HG02571 (cell line): ENCODE data around the gene AAK1.
"Not testable (repeated sequence)": the region's sequence is repeated elsewhere in the genome, so short reads cannot be mapped to it uniquely, and the experiment has no call there.

ENCODE experiments used
- ATAC-seq: cut with Tn5 transposase; IDR thresholded peaks from one replicate; pipeline ENCODE4 v1.9.1; 2021; ENCODE audit warnings: mild to moderate bottlenecking, moderate library complexity; ENCODE audit not compliant: unreplicated experiment

The AAK1 gene

DNA sequence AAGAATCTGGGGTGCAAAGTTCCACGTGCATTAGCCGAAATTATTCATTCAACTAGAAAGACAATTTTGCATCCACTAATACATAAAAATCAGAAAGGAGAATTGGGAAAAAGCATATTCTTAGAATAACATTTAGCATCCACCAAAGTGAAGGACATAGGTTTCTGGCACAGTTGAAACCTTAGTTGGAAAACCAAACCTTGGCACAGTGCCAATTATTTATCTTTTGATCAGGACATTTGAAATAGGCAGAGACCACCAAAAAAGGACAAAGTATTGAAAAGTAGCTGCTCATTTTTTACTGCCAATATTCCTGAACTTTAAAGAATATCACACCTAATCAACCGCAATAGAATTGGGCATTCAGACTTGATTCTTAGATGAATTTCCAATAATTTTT is 180.8 kb downstream of the AAK1 start:
- ATAC-seq = no peak

DNA sequence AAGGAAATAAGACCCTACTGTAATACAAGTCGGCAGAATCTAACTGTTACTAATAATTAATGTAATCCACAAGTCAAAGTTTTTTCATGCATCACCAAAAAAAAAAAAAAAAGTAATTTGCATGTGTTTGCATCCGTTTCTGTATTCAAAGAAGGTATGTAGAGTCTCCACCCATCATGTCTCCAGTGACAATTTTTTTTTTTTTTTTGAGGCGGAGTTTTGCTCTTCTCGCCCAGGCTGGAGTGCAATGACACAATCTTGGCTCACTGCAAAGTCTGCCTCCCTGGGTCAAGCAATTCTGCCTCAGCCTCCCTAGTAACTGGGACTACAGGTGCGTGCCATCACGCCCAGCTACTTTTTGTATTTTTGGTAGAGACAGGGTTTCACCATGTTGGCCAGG is 182.1 kb downstream of the AAK1 start:
- no peak for ATAC-seq

DNA sequence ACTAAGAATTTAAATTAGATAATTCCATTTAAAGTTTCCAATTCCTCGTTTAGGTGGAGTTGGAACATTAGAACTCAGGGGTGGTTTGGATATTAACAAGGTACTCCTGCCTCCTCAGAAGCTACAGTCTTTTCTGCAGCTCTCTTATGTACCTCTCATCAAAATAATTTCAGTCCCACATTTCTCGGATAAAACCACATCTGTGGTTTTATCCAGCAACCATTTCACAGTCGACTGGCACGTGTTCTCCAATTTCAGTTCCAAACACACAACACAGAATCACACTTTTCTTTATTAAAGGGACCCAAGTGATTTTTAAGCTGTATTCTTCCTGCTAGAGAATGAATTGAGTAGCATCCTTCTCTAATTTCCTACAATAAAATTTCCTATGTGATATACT is 183.6 kb downstream of the AAK1 start:
- ATAC-seq = no peak

DNA sequence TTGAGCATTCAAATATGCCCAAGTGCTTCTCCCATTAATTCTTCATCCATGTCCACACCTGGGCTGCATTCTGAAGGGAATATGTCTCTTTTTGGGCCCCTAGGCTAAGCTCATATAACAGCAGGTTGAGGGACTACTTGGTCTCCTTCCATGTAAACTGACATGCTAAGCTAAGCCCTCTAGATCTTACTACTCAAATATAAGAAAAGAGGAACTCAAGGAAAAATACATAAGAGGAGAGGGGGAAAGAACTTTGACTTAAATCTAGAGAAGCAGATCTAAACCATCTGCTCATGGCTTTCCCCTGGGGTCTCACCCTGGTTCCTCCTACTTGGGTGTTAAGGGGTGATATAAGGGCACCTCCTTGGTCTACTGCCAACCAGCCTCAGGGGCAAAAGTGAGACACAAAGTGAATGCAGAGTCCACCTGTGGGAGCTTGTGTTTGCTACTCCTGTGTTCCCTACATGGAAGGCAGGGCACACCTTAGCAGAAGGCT is 186.5 kb downstream of the AAK1 start:
- ATAC-seq = no peak

DNA sequence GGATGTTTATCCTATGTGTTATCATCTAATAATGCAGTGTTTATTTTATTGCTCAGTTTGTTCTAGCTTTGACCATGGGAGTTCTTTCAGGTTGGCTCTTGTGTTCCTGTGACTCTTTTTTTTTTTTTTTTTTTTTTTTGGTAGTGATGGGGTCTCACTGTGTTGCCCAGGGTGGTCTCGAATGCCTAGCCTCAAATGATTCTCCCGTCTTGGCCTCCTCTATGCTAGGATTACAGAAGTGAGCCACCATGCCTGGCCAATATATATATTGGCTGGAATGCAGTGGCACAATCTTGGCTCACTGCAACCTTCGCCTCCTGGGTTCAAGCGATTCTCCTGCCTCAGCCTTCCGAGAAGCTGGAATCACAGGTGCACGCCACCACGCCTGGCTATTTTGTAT is 187.4 kb downstream of the AAK1 start:
- ATAC-seq = no peak

DNA sequence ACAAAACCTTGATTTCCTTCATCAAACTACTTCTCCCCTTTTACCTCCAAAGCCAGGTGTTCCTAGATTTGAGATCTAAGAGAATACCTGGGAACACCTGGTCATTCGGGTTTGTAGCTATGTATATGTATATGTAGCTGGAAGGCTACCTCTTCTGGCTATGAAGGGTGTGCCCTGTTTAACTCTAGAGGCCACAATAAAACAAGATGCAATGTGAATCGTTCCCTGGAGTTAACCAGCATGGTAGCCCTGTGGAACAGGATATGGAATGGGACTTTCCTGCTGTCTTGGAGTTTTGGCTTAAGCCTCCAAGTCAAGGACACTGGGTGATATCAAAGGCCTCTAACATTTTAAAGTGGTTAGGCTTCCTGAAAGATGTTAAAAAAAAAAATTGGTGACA is 188.6 kb downstream of the AAK1 start:
- no peak for ATAC-seq

DNA sequence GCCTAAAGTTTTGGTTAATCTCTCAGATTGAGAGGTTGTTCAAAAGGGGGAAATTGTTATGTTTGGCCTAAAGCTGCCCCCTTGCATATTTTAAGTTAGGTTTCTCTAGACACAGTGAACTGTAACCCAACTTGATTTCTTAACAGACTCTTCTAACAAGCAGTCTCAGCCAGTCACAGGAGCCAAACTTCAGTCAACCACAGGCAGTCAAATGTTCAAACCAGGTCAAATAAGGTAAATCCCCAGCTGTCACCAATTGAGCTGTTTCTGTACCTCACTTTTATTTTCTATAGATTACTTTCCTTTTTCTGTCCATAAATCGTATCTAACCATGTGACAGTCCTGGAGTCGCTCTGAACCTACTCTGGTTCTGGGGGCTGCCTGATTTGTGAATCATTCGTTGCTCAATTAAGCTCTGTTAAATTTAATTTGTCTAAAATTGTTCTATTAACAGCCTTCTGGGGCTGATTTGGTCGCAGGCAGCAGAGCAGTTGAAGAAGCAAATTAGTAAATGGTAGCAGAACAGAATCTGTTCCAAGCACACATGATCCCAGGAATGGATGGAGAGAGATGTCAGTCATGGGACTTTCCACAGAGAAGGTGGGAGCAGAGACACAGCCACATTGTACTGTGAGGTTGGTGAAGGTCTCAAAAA is 189.9 kb downstream of the AAK1 start:
- ATAC-seq = peak; percentile 59

DNA sequence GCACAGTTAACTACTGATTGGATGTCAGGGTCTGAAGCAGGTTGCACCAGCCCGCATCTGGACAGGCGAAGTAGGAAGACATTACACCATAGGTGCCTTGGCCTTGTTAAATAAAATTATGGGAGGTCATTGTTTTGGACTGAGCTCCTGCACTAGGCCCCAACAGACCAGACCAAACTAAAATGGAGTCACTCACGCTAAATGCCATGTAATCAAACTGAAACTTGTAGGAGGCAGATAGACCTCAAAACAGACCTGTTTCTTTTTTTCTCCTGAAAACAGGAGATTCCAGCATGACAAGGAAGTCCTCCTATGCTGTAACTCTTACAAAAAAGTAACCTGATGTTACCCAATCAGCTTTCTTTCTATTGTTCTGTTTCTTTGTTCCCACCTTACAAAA is 190.9 kb downstream of the AAK1 start:
- ATAC-seq = no peak

DNA sequence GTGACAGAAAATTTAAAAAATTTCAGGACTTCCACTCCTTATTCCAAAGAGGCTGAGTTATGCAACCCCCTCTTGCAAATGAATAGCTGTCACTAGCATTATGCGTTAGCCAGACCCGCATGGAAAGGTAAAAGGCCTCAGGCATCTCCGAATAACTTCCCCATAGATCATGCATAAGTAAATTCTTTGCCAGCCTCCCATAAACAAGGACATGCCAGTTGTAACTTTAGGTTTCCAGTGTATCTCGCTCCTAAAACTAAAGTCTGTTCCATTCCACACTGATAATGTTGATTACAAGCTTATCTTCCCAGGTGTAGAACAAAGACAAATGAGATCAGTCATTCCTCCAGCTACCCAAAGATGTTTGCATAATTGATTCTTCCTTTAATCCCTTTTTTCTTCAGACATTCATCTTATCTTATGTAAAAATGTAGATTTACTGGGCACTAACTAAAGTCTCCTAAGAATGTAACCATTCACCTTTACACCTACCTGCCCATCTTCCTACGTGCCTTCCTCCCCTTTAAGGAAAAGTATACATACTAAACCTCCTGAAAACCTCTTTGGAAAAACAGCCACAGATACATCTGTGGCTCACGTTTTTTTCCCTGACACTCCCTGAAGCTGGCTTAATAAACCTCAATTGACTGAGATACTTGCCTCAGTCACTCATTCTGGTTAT is 192.7 kb downstream of the AAK1 start:
- no peak for ATAC-seq

DNA sequence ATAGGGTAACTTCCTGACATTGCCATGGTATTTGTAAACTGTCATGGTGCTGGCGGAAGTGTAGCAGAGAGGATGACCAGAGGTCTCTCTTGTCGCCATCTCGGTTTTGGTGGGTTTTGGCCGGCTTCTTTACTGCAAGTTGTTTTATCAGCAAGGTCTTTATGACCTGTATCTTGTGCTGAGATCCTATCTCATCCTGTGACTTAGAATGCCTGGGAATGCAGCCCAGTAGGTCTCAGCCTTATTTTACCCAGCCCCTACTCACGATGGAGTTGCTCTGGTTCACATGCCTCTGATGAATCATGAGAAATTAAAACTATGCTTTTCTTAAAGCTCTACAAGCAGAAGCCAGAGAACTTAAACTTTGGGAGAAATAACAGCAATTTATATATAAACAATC is 193.6 kb downstream of the AAK1 start:
- no peak for ATAC-seq

DNA sequence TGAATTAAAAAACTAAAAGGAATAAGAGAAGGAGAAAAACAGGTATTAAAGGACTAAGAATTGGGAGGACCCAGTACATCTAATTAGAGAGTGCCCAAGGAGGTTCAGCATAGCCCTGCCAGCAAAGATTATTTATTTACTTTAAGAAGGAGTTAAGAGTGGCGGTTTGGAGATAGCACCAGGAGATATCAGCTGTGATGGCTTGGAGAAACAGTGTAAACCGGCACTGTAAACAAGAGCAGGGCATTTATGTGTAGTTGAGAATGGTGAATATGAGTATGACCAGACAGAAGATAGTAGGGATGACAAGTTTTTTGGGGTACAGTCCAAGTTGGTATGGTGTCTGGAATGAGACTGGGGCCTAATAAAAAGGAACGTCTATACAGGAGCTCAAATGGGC is 199.9 kb downstream of the AAK1 start:
- not testable (repeated sequence) for ATAC-seq

DNA sequence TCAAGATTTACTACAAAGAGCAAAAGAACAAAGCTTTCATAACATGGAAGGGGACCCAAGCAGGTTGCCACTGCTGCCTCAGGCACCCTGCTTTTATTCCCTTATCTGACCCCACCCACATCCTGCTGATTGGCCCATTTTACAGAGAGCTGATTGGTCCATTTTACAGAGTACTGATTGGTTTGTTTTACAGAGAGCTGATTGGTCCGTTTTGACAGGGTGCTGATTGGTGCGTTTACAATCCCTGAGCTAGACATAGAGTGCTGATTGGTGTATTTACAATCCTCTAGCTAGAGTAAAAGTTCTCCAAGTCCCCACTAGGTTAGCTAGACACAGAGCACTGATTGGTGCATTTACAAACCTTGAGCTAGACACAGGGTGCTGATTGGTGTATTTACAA is 204.0 kb downstream of the AAK1 start:
- ATAC-seq = not testable (repeated sequence)

DNA sequence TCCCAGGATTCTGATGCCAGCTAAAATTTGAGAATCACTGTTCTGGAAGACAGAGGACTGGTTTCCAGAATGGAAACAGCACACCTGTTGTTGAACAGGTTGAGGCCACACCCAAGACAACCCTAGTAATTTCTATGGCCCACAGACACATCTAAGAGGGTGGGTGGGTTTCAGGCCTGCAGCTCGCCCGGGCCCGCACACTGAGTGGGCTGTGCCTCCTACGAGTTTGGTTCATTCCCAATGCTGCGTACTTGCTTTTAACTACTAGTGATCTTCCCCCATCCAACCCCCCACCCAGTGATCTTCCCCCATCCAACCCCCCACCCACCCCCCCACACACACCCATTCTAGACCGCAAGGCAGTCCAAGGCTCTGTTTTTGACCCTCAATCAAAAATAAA is 205.0 kb downstream of the AAK1 start:
- no peak for ATAC-seq

DNA sequence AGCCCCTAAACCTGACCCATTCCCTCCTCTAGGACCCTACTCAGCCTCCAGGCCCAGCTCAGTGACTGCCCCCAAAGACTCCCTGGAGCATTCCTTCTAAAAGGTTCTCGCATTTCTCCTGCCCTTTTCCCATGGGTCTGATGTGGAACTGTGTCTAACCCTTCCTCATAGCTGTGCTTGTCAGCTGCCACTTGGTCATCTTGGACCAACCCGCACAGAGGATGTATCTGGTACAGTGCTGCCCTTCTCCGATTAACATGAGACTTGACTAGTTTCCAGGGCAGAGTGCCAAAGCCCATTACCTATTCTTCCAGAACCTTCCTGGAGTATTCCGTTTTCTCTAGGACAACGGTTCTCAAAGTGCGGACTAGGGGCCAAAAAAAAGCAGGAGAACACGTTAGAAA is 205.8 kb downstream of the AAK1 start:
- ATAC-seq = no peak

DNA sequence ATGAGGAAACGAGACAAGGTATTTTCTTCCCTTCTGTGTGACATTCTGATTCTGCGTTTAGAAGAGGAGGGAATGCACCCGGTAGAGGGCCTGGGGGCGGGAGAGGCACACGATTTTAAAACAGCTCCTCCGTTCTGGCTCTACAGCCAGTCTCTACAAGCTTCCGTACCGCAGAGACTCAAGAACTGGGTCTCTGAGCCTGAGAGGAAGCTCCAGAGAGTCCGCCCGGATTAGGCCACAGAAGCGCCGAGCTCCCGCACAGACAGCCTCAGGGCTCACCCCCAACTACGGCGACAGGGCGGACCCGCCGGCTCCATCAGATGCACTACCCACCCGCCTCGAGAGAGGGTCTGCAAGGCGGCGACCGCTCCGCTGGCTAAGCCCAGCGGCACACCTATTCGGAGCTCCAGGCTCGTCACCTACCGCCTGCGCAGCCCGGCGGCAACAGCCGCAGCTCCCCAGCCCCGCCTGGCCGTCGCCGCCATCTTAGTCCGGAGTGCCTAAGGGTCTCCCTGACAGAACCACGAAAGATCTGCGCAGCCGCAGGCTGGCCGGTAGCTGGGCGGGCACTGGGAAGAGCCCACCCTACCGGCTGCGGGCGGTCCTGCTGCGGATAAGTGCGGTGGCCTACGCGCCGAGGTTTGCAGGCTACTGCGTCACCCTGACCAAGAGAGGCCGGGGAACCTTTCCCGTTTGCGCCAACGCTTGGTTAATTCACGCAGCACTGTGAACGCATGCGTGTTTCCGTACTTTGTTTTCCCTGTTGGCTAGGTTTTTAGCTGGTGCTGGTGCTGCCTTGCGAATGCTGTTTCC is 206.4 kb downstream of the AAK1 start, which contains the start of gene NFU1:
Gene NFU1 (minus strand): TSS at position 498 of the 813 bp plus-strand sequence. CDS start 13 bp downstream, at position 485.
- peak; percentile 96 for ATAC-seq

DNA sequence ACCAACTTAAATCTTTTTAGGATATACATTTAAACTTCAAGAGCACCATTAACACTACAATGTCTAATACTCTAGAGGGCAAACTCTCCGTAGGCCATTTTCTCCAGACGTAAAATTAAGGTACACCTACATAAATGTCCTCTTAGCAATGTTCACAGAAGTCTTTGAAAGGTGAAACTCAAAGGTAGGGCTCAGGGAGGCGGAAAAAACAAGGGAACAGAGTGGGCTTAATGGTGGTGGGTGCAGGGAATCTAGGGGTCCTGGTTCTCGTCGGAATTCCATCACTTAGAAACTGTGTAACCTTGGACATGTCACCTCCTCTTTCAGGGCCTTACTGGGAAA is 207.0 kb downstream of the AAK1 start:
- peak; percentile 1 for ATAC-seq

DNA sequence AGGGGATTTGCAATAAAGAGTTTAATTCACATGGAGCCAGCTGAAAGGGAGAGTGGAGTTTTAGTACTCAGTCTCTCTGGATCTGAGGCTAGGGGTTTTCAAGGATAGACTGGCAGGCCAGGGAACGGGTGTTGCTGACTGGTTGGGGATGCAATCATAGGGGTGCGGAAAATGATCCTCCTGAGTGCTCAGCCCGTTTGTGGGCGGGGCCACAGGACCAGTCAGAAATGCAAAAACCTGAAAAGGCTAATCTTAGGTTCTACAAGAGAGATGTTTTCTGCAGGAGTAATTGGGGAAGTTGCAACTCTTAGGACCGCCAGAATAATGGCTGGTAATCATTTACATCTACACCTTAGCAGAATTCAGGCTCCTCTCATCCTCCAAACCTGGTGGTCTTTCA is 208.8 kb downstream of the AAK1 start:
- no peak for ATAC-seq

DNA sequence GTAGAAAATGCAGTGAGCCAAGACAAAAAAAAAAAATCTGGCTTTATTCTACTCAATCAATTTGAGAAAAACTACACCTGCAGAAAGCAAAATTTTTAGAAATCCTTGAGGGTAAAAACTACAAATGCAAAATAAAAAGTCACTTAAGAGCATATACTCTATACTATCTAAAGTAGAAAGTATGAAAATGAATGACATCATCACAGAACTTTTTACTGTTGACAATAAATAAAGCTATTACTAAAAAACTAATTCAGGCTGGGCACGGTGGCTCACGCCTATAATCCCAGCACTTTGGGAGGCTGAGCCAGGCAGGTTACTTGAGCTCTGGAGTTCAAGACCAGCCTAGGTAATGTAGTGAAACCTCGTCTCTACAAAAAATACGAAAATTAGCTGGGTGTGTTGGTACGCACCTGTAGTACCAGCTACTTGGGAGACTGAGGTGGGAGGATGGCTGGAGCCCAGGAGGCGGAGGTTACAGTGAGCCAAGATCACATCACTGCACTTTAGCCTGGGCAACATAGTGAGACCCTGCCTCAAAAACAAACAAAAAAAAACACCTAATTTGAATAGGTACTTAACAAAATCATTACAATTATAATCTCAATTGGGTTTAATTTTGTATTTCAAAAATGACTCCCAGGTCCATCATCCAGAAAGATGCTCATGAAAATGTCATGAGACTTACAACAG is 213.9 kb downstream of the AAK1 start:
- ATAC-seq = no peak

DNA sequence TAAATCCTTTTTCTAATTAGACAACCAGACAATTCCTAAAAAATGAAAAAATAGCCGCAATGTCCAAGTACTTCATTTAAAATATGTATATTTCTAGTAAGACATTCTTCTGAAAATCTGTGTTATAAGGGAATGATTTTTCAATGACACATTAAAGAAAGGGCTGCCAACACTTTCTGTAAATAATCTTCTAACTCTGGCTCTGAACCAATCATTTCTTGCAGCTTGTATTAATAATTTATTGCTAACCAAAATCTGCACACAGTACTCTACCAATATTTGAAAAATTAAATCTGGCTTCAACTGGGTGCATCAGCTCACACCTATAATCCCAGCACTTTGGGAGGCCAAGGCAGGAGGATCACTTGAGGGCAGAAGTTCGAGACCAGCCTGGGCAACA is 214.6 kb downstream of the AAK1 start:
- ATAC-seq = no peak

DNA sequence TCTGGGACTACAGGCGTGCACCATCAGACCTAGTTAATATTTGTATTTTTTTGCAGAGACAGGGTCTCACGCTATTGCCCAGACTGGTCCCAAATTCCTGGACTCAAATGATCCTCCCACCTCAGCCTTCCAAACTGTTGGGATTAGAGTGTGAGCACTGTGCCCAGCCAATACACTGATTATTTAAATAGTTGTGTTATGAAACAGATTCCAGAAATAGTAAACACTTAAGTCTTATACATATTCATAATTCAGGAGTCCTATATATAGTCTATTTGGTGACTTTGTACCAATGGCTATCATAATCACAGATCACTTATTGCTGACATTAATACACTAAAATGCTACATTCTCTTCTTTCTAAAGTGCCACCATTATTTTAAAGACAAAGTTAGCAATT is 219.1 kb downstream of the AAK1 start:
- ATAC-seq = no peak

DNA sequence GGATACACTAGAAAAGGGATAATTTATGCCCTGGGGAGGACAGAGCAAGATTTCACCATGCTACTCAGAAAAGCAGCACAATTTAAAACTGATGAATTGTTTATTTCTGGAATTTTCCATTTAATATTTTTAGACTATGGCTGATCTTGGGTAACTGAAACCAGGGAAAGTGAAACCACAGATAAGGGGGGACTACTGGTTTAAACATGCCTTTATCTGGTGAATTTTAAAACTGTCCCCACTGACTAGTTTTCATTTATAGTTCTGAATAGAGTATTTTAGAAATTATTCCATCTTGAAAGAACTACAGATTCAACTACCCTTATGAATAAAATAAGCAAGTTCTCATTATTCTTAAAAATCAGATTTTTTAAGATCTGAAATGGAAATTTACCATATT is 221.3 kb downstream of the AAK1 start:
- ATAC-seq = no peak
